Measurements from ENCODE around the gene FKBP7. TPM values are rescaled to one million over a fixed set of nuclear protein-coding genes. Genes with fewer than 3 reads are reported as not detected.

FKBP7 gene
- total RNA-seq, 1 donor from 2014 or later: 34.1 TPM

GRCh38 chr2:178512484-178512883 is 34.1 kb upstream of the FKBP7 start:
- H3K27ac Mint-ChIP-seq: no peak overlapping the region
- no peaks in the 10 kb centered on the region for H3K4me1 Mint-ChIP-seq (ENCODE audit: unreplicated experiment)
- DNase-seq (ENCODE audit: extremely low spot score, unreplicated experiment): no peak
- no peak for TF ChIP-seq CTCF (conservative IDR thresholded peaks at IDR 0.05)
- H3K4me3 Mint-ChIP-seq: no peak overlapping the region
- peaks cover 14% of the 10 kb centered on the region for H3K36me3 Mint-ChIP-seq
- no peaks in the 10 kb centered on the region for H3K9me3 Mint-ChIP-seq
- H3K27me3 Mint-ChIP-seq: no peaks in the 10 kb centered on the region

GRCh38 chr2:178510384-178510783 is 32.0 kb upstream of the FKBP7 start:
- H3K27me3 Mint-ChIP-seq: no peaks in the 10 kb centered on the region
- no peak overlapping the region for H3K4me3 Mint-ChIP-seq
- DNase-seq (ENCODE audit: extremely low spot score, unreplicated experiment): no peak
- no peak for TF ChIP-seq CTCF (conservative IDR thresholded peaks at IDR 0.05)
- peaks cover 14% of the 10 kb centered on the region for H3K36me3 Mint-ChIP-seq
- H3K9me3 Mint-ChIP-seq: no peaks in the 10 kb centered on the region
- no peaks in the 10 kb centered on the region for H3K4me1 Mint-ChIP-seq (ENCODE audit: unreplicated experiment)
- no peak overlapping the region for H3K27ac Mint-ChIP-seq

- Mint-ChIP-seq H3K9me3 (no peaks in the 10 kb centered on the region), H3K27ac (no peak overlapping the region), H3K36me3 (peaks cover 14% of the 10 kb centered on the region), H3K4me3 (no peak overlapping the region), H3K4me1 (ENCODE audit: unreplicated experiment) (no peaks in the 10 kb centered on the region), H3K27me3 (no peaks in the 10 kb centered on the region)
- no peak for TF ChIP-seq CTCF (conservative IDR thresholded peaks at IDR 0.05)
- DNase-seq (ENCODE audit: extremely low spot score, unreplicated experiment): no peak
Observed at GRCh38 chr2:178508646-178509045, 30.2 kb upstream of the FKBP7 start.

GRCh38 chr2:178506949-178507348 is 28.5 kb upstream of the FKBP7 start:
- H3K4me1 Mint-ChIP-seq (ENCODE audit: unreplicated experiment): no peaks in the 10 kb centered on the region
- no peaks in the 10 kb centered on the region for H3K27me3 Mint-ChIP-seq
- TF ChIP-seq CTCF (conservative IDR thresholded peaks at IDR 0.05): no peak
- no peak overlapping the region for H3K4me3 Mint-ChIP-seq
- H3K9me3 Mint-ChIP-seq: no peaks in the 10 kb centered on the region
- H3K27ac Mint-ChIP-seq: peak overlapping the region; percentile 55
- H3K36me3 Mint-ChIP-seq: peaks cover 9% of the 10 kb centered on the region
- DNase-seq (ENCODE audit: extremely low spot score, unreplicated experiment): no peak

- Mint-ChIP-seq H3K27me3 (no peaks in the 10 kb centered on the region), H3K4me3 (no peak overlapping the region), H3K9me3 (no peaks in the 10 kb centered on the region), H3K36me3 (peaks cover 13% of the 10 kb centered on the region), H3K27ac (peak overlapping the region; percentile 55), H3K4me1 (ENCODE audit: unreplicated experiment) (no peaks in the 10 kb centered on the region)
- no peak for DNase-seq (ENCODE audit: extremely low spot score, unreplicated experiment)
- no peak for TF ChIP-seq CTCF (conservative IDR thresholded peaks at IDR 0.05)
Observed at GRCh38 chr2:178506524-178506923, 28.1 kb upstream of the FKBP7 start.

GRCh38 chr2:178506101-178506500 is 27.7 kb upstream of the FKBP7 start:
- TF ChIP-seq CTCF (conservative IDR thresholded peaks at IDR 0.05): no peak
- Mint-ChIP-seq H3K27ac (no peak overlapping the region), H3K4me3 (no peak overlapping the region), H3K9me3 (no peaks in the 10 kb centered on the region), H3K36me3 (peaks cover 14% of the 10 kb centered on the region), H3K27me3 (no peaks in the 10 kb centered on the region), H3K4me1 (ENCODE audit: unreplicated experiment) (no peaks in the 10 kb centered on the region)
- DNase-seq (ENCODE audit: extremely low spot score, unreplicated experiment): no peak
